ENCODE results near the gene PLCD4. TPM values are rescaled to one million over a fixed set of nuclear protein-coding genes. Genes with fewer than 3 reads are reported as not detected.

PLCD4 gene
- total RNA-seq, 2 experiments from 2014 or later, result 0.34 to 0.49 TPM

GRCh38 chr2:218627939-218628338, 20.2 kb downstream of the PLCD4 start:
- ATAC-seq, result no peak

GRCh38 chr2:218631837-218632236, 24.1 kb downstream of the PLCD4 start:
- Mint-ChIP-seq H3K4me3 (no peak overlapping the region), H3K27me3 (no peaks in the 10 kb centered on the region), H3K4me1 (ENCODE audit: low read depth) (peaks cover 2% of the 10 kb centered on the region), H3K9me3 (no peaks in the 10 kb centered on the region), H3K27ac (no peak overlapping the region), H3K36me3 (ENCODE audit: low read depth) (peaks cover 5% of the 10 kb centered on the region)
- DNase-seq (no peak), ATAC-seq (no peak)
- intact Hi-C loops (cut with micrococcal nuclease), result no loop called here
- TF ChIP-seq, protein P1, sequence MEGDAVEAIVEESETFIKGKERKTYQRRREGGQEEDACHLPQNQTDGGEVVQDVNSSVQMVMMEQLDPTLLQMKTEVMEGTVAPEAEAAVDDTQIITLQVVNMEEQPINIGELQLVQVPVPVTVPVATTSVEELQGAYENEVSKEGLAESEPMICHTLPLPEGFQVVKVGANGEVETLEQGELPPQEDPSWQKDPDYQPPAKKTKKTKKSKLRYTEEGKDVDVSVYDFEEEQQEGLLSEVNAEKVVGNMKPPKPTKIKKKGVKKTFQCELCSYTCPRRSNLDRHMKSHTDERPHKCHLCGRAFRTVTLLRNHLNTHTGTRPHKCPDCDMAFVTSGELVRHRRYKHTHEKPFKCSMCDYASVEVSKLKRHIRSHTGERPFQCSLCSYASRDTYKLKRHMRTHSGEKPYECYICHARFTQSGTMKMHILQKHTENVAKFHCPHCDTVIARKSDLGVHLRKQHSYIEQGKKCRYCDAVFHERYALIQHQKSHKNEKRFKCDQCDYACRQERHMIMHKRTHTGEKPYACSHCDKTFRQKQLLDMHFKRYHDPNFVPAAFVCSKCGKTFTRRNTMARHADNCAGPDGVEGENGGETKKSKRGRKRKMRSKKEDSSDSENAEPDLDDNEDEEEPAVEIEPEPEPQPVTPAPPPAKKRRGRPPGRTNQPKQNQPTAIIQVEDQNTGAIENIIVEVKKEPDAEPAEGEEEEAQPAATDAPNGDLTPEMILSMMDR (IDR thresholded peaks at IDR 0.05), result no peak
- ChIA-PET POLR2A (interaction anchor here (1.0 kb wide), 1 partner anchor 27 kb away, joined by 3 read pairs; the partner anchor contains the start of genes BCS1L and ZNF142), CTCF (no interaction called here)

More at GRCh38 chr2:218627939-218628338, 20.2 kb downstream of the PLCD4 start:
- Mint-ChIP-seq H3K9me3 (no peaks in the 10 kb centered on the region), H3K4me3 (no peak overlapping the region), H3K27ac (no peak overlapping the region), H3K4me1 (ENCODE audit: low read depth) (peaks cover 2% of the 10 kb centered on the region), H3K27me3 (no peaks in the 10 kb centered on the region), H3K36me3 (ENCODE audit: low read depth) (no peaks in the 10 kb centered on the region)
- CTCF ChIA-PET, result interaction anchor here (1.7 kb wide), 1 partner anchor 20 kb away, joined by 8 read pairs; no protein-coding TSS in a partner anchor
- intact Hi-C loops (cut with micrococcal nuclease), result no loop called here
- POLR2A ChIA-PET, result interaction anchor here (0.8 to 1.4 kb wide), 2 partner anchors 12 to 15 kb away, joined by 3 to 5 read pairs; no protein-coding TSS in a partner anchor
- no peak for DNase-seq
- TF ChIP-seq, protein P1 (IDR thresholded peaks at IDR 0.05), result no peak

GRCh38 chr2:218635719-218636118, 28.0 kb downstream of the PLCD4 start:
- Mint-ChIP-seq H3K9me3 (no peaks in the 10 kb centered on the region), H3K4me3 (no peak overlapping the region), H3K36me3 (ENCODE audit: low read depth) (peaks cover 27% of the 10 kb centered on the region), H3K27ac (no peak overlapping the region), H3K4me1 (ENCODE audit: low read depth) (no peaks in the 10 kb centered on the region), H3K27me3 (no peaks in the 10 kb centered on the region)
- ChIA-PET CTCF (no interaction called here), POLR2A (no interaction called here)
- intact Hi-C loops (cut with micrococcal nuclease), result no loop called here
- DNase-seq (no peak), ATAC-seq (no peak)
- TF ChIP-seq, protein P1 (IDR thresholded peaks at IDR 0.05), result no peak

- ChIA-PET CTCF (no interaction called here), POLR2A (no interaction called here)
- Mint-ChIP-seq H3K27me3 (no peaks in the 10 kb centered on the region), H3K4me1 (ENCODE audit: low read depth) (no peaks in the 10 kb centered on the region), H3K27ac (no peak overlapping the region), H3K36me3 (ENCODE audit: low read depth) (peaks cover 37% of the 10 kb centered on the region), H3K4me3 (no peak overlapping the region), H3K9me3 (no peaks in the 10 kb centered on the region)
- TF ChIP-seq, protein P1 (IDR thresholded peaks at IDR 0.05), result no peak
- DNase-seq (no peak), ATAC-seq (no peak)
- intact Hi-C loops (cut with micrococcal nuclease), result no loop called here
Measured at GRCh38 chr2:218638372-218638771, 30.7 kb downstream of the PLCD4 start.

DNA sequence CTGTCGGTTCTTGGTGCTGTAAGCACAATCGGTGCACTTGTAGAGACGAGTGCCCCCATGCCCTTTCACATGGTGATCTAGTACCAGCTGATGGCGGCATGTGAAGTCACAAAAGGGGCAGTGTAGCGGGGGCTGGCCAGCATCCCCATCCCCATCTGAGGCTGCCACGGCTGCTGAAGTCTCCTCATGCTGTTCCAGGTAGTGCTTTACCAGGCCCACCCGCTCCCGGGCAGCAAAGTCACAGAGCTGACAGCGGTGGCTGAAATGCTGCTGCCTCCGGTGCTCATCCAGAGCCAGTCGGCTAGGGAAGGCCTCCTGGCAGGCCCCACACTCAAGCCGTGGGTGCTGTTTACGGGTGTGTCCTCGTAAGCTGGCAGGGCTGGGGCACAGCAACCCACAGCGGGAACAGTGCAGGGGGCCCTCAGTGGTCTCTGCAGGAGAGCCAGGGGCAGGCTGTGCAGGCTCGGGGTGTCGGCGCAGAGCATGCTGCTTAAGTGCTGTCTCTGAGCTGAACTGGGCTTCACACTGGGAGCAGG, 34.5 kb downstream of the PLCD4 start:
- Mint-ChIP-seq H3K9me3 (no peaks in the 10 kb centered on the region), H3K27ac (no peak overlapping the region), H3K27me3 (no peaks in the 10 kb centered on the region), H3K4me3 (no peak overlapping the region), H3K36me3 (ENCODE audit: low read depth) (peaks cover 50% of the 10 kb centered on the region), H3K4me1 (ENCODE audit: low read depth) (no peaks in the 10 kb centered on the region)
- intact Hi-C loops (cut with micrococcal nuclease), result no loop called here
- ChIA-PET POLR2A (interaction anchor here (1.0 to 1.2 kb wide), 2 partner anchors 14 to 35 kb away, joined by 3 read pairs; no protein-coding TSS in a partner anchor), CTCF (no interaction called here)
- DNase-seq, result no peak
- TF ChIP-seq, protein P1 (IDR thresholded peaks at IDR 0.05), result no peak
- no peak for ATAC-seq

Measured in activated CD8-positive, alpha-beta T cell treated with anti-CD3 and anti-CD28 coated beads for 36 hours (primary cell).